ENCODE data around the gene PGK1. TPM values are rescaled to one million over a fixed set of nuclear protein-coding genes. Genes with fewer than 3 reads are reported as not detected.

PGK1 gene
- polyA plus RNA-seq, 4 donors, result 306 to 414 (median 379) TPM

DNA sequence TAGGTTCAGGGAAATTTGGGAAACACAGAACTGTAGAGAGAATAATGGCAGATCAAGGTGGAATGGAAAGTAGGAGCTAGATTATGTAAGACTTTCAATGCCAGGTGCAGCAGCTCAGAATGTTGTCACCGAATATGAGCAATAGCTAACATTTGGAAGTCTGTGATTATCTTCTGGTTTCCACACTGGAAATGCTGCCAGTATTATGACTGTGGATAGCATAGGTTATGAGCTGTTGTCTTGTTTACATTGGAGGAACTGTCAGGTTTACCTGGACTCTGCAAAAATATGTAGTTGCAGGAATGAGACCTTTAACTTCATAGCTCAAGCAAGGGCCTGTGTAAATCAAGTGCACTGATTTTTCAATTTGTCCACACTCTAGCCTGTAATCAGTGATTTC lies 61.4 kb downstream of the PGK1 start:
- no peak for DNase-seq (ENCODE audit: low read depth in 4 of 4, low spot score in 2 of 4)

DNA sequence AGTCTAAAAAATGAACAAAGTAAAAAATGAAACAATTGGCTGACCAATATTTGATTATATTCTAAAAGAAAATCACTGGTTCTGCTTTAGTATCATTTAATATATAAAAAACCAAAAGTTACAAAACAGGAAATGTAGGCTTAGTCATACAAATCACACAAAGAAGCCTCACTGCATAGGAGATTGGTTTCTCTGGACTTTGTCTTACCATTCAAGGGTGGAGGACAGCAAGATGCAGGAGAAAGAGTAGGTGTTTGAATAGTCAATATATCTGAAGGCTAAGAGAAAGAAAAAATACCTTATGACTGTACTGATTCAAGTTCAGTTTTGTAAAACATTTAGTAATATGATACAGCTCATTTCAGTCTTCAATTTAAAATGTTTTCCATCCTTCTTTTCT lies 64.0 kb downstream of the PGK1 start:
- no peak for DNase-seq (ENCODE audit: low read depth in 4 of 4, low spot score in 2 of 4)

Other genes starting within 250 kb of the PGK1 start
- 10 to 100 TPM; 76.9 to 93.3 (median 90.2) TPM for gene MAGT1, start 208.8 kb upstream of the PGK1 start, polyA plus RNA-seq (ENCODE audit: insufficient read length in 4 of 4)
- 100 to 1,000 TPM; 264 to 428 (median 292) TPM for gene COX7B, start 204.8 kb upstream of the PGK1 start, polyA plus RNA-seq (ENCODE audit: insufficient read length in 4 of 4)
- 10 to 100 TPM; 14.3 to 18.5 (median 15.0) TPM for gene ATP7A, start 193.6 kb upstream of the PGK1 start, polyA plus RNA-seq (ENCODE audit: insufficient read length in 4 of 4)
- under 1 TPM in 2 of 4 donors, not detected in 2; 0.52 TPM for gene PGAM4, start 134.6 kb upstream of the PGK1 start, polyA plus RNA-seq (ENCODE audit: insufficient read length in 4 of 4)
- gene TAF9B, start 35.4 kb downstream of the PGK1 start, polyA plus RNA-seq (ENCODE audit: insufficient read length in 4 of 4), result 10 to 100 TPM; 40.6 to 52.6 (median 50.2) TPM
- gene CYSLTR1, start 223.4 kb downstream of the PGK1 start, polyA plus RNA-seq (ENCODE audit: insufficient read length in 4 of 4), result 1 to 10 TPM; 1.7 to 2.7 (median 2.0) TPM

Data from left renal cortex interstitium (tissue), 4 donors.